Fibroblast of lung (primary cell): ENCODE measurements around the gene DOCK4. TPM values are rescaled to one million over a fixed set of nuclear protein-coding genes. Genes with fewer than 3 reads are reported as not detected.

Source experiments
- DNase-seq, 2 donors: peaks; one replicate each; pipeline versions ENCODE4 v3.0.0 to v3.0.0-alpha.2; 2010; ENCODE audit warnings: low read depth in 2 of 2
- H2AFZ ChIP-seq: 2 replicates; pipeline ENCODE4 v1.5.1; 2012; ENCODE audit warnings: low read length, control low read depth, inconsistent platforms
- H3K27ac ChIP-seq: 2 replicates; pipeline ENCODE4 v1.5.1; 2011; ENCODE audit warnings: low read length, control low read depth; ENCODE audit not compliant: insufficient read depth
- H3K27me3 ChIP-seq: 2 replicates; pipeline ENCODE4 v1.5.1; 2011; ENCODE audit warnings: mild to moderate bottlenecking, low read length; ENCODE audit not compliant: control insufficient read depth, insufficient read depth
- H3K36me3 ChIP-seq: 2 replicates; pipeline ENCODE4 v1.5.1; 2011; ENCODE audit warnings: low read length; ENCODE audit not compliant: control insufficient read depth, insufficient read depth
- H3K4me1 ChIP-seq: 2 replicates; pipeline ENCODE4 v1.5.1; 2011; ENCODE audit warnings: low read length; ENCODE audit not compliant: control insufficient read depth, insufficient read depth; ENCODE audit errors: extremely low read depth
- H3K4me2 ChIP-seq: 2 replicates; pipeline ENCODE4 v1.5.1; 2011; ENCODE audit warnings: low read length, control low read depth; ENCODE audit not compliant: insufficient read depth; ENCODE audit errors: extremely low read depth
- H3K4me3 ChIP-seq, 4 experiments: fragments of 200-600 bp in 1 of 4; sonication (generic) in 1 of 4; replicated peaks in 1 of 4; 2 replicates each; pipeline ENCODE4 v1.5.1; 2011 to 2016; ENCODE audit warnings: low read length in 4 of 4, low read depth in 3 of 4, mild to moderate bottlenecking in 3 of 4, control low read depth in 2 of 4, inconsistent platforms in 1 of 4, mixed read lengths in 1 of 4; ENCODE audit not compliant: insufficient read depth in 1 of 4; ENCODE audit errors: control extremely low read depth in 1 of 4
- H3K79me2 ChIP-seq: 2 replicates; pipeline ENCODE4 v1.5.1; 2012; ENCODE audit warnings: mild to moderate bottlenecking, low read length, inconsistent platforms; ENCODE audit not compliant: control insufficient read depth, insufficient read depth
- H3K9ac ChIP-seq: 2 replicates; pipeline ENCODE4 v1.5.1; 2011; ENCODE audit warnings: mild to moderate bottlenecking, low read length, control low read depth; ENCODE audit not compliant: insufficient read depth
- H3K9me3 ChIP-seq: 2 replicates; pipeline ENCODE4 v1.5.1; 2012; ENCODE audit warnings: low read depth, low read length; ENCODE audit not compliant: control insufficient read depth, insufficient read depth
- H4K20me1 ChIP-seq: 2 replicates; pipeline ENCODE4 v1.5.1; 2011; ENCODE audit warnings: low read length; ENCODE audit not compliant: control insufficient read depth, insufficient read depth; ENCODE audit errors: extremely low read depth
- CTCF ChIP-seq, 2 donors: IDR thresholded peaks in 1 of 2; conservative IDR thresholded peaks in 1 of 2; 1 replicate in 1 of 2; 2 replicates in 1 of 2; pipeline ENCODE4 v1.5.1; 2011 to 2012; ENCODE audit warnings: low read length in 2 of 2, control low read depth in 1 of 2, inconsistent platforms in 1 of 2, low read depth in 1 of 2, mild to moderate bottlenecking in 1 of 2
- EZH2 ChIP-seq: IDR thresholded peaks from 2 replicates; pipeline ENCODE4 v1.5.1; 2012; ENCODE audit warnings: low read length, control low read depth, mild to moderate bottlenecking; ENCODE audit errors: missing control alignments
- polyA plus RNA-seq, 2 donors: library from polyadenylated mRNA; depleted of rRNA in 1 of 2; stranded (reverse) in 1 of 2; unstranded in 1 of 2; fragments of >200 nt; gene quantifications; 2 replicates each; pipeline ENCODE4 v1.2.1, GENCODE V29; 2011 to 2012; ENCODE audit warnings: missing spikeins in 1 of 2
- total RNA-seq: library from RNA; depleted of rRNA; stranded (reverse); fragments of >200 nt; gene quantifications from 2 replicates; pipeline ENCODE4 v1.2.1, GENCODE V29; 2014

DOCK4 gene
- total and polyA plus RNA-seq, 2 donors (not counting 1 experiment from before 2014, with no cell fraction given), result 20.8 to 39.3 TPM

GRCh38 chr7:111960984-111961383, 245.2 kb downstream of the DOCK4 start:
- Histone ChIP-seq H3K9ac (no peak overlapping the region), H4K20me1 (no peaks in the 10 kb centered on the region), H3K27me3 (no peaks in the 10 kb centered on the region), H3K4me2 (no peak overlapping the region), H3K79me2 (no peaks in the 10 kb centered on the region), H3K4me3 (no peak overlapping the region), H3K36me3 (no peaks in the 10 kb centered on the region), H2AFZ (no peak overlapping the region), H3K9me3 (no peaks in the 10 kb centered on the region), H3K4me1 (no peaks in the 10 kb centered on the region), H3K27ac (no peak overlapping the region)
- no peak for DNase-seq
- TF ChIP-seq CTCF (conservative IDR thresholded peaks at IDR 0.05 in 1 of 2, IDR thresholded peaks at IDR 0.05 in 1 of 2; ENCODE audit: low read depth in 1 of 2, low read length in 2 of 2), result no peak
- TF ChIP-seq EZH2, result no peak

- Histone ChIP-seq H3K4me1 (no peaks in the 10 kb centered on the region), H3K27ac (no peak overlapping the region), H3K9me3 (no peaks in the 10 kb centered on the region), H3K4me3 (no peak overlapping the region), H3K4me2 (no peak overlapping the region), H3K27me3 (no peaks in the 10 kb centered on the region), H2AFZ (no peak overlapping the region), H3K79me2 (no peaks in the 10 kb centered on the region), H3K36me3 (no peaks in the 10 kb centered on the region), H4K20me1 (no peaks in the 10 kb centered on the region), H3K9ac (no peak overlapping the region)
- TF ChIP-seq CTCF (conservative IDR thresholded peaks at IDR 0.05 in 1 of 2, IDR thresholded peaks at IDR 0.05 in 1 of 2; ENCODE audit: low read depth in 1 of 2, low read length in 2 of 2) (no peak), EZH2 (no peak)
- DNase-seq, result no peak
Observed at GRCh38 chr7:111958896-111959295, 247.3 kb downstream of the DOCK4 start.

GRCh38 chr7:111958431-111958830, 247.8 kb downstream of the DOCK4 start:
- Histone ChIP-seq H2AFZ (no peak overlapping the region), H3K27me3 (no peaks in the 10 kb centered on the region), H3K4me1 (no peaks in the 10 kb centered on the region), H3K9ac (no peak overlapping the region), H3K4me2 (no peak overlapping the region), H3K79me2 (no peaks in the 10 kb centered on the region), H3K4me3 (no peak overlapping the region), H3K9me3 (no peaks in the 10 kb centered on the region), H3K27ac (no peak overlapping the region), H4K20me1 (no peaks in the 10 kb centered on the region), H3K36me3 (no peaks in the 10 kb centered on the region)
- TF ChIP-seq CTCF (conservative IDR thresholded peaks at IDR 0.05 in 1 of 2, IDR thresholded peaks at IDR 0.05 in 1 of 2; ENCODE audit: low read depth in 1 of 2, low read length in 2 of 2) (no peak), EZH2 (no peak)
- DNase-seq, result no peak
